Ovary (tissue), 10 donors: ENCODE results near the gene ATP2B3. TPM values are rescaled to one million over a fixed set of nuclear protein-coding genes. Genes with fewer than 3 reads are reported as not detected.

Source experiments
- DNase-seq, 5 donors: peaks; one replicate each; pipeline ENCODE4 v3.0.0-alpha.2; 2019 to 2020
- H3K27ac ChIP-seq, 2 donors: fragments of 200-600 bp; one replicate each; pipeline versions ENCODE4 v1.5.1 to v1.8.0; 2019 to 2022
- H3K27me3 ChIP-seq: fragments of 200-600 bp; one replicate; pipeline ENCODE4 v1.8.0; 2022
- H3K36me3 ChIP-seq: fragments of 200-600 bp; sonication (generic); one replicate; pipeline ENCODE4 v1.5.1; 2019
- H3K4me1 ChIP-seq: one replicate; pipeline ENCODE4 v1.8.1; 2013; ENCODE audit warnings: mild to moderate bottlenecking, moderate library complexity; ENCODE audit not compliant: insufficient read depth
- H3K4me3 ChIP-seq: fragments of 200-600 bp; sonication (generic); one replicate; pipeline ENCODE4 v1.5.1; 2017
- H3K9me3 ChIP-seq, 2 donors: fragments of 200-600 bp in 1 of 2; sonication (generic) in 1 of 2; one replicate each; pipeline versions ENCODE4 v1.5.1 to v1.8.1; 2013 to 2019; ENCODE audit warnings: mild to moderate bottlenecking in 1 of 2, moderate library complexity in 1 of 2
- EP300 ChIP-seq: sonication (generic); formaldehyde crosslinking; IDR thresholded peaks from one replicate; pipeline ENCODE4 v1.6.1; 2017; ENCODE audit warnings: antibody characterized with exemption
- POLR2A ChIP-seq: fragments of 450-650 bp; IDR thresholded peaks from one replicate; pipeline ENCODE4 v1.6.1; 2017; ENCODE audit warnings: antibody characterized with exemption, mild to moderate bottlenecking, moderate library complexity
- WGBS, 3 donors: extraction: QIAGEN DNeasy Blood & Tissue Kit in 1 of 3; methylation state at CpG; one replicate each; pipeline versions ENCODE4 v1.1.5 to v1.1.7; 2013 to 2017; 5-methylcytosine and 5-hydroxymethylcytosine counted together
- intact Hi-C, 4 donors: fragments of 100-400 bp; cut with DNase I; formaldehyde crosslinking; loops; one replicate each; pipeline versions ENCODE4 v1.11.0 to v1.15.1; 2022 to 2023
- long read RNA-seq, 3 donors: library from polyadenylated mRNA in 2 of 3; unstranded in 2 of 3; transcript quantifications; one replicate each; pipeline ENCODE4 v2.0.0 and lab custom pipeline, GENCODE V29; 2021 to 2026
- polyA plus RNA-seq, 2 donors: library from polyadenylated mRNA; stranded (reverse); fragments of 200-250 nt in 1 of 2; fragments of 350-450 nt in 1 of 2; fragmentation: Illumina TruSeq in 1 of 2; extraction: RNeasy Lipid Tissue Mini Kit (QIAGEN cat#74804) in 1 of 2; gene quantifications; one replicate each; pipeline ENCODE4 v1.2.3, GENCODE V29; 2013 to 2014
- total RNA-seq, 7 donors: library from RNA; depleted of rRNA in 2 of 7; stranded (reverse); fragments of >200 nt in 2 of 7; fragmentation: NEBNext Ultra II Directional in 3 of 7; extraction: Animal tissue kit (Norgen Biotek cat#: 25700) in 3 of 7; gene quantifications; one replicate each; pipeline versions ENCODE4 v1.1.0 to v1.2.4, GENCODE V29; 2016 to 2023
- TF ChIP-seq, protein P1 (sequence below), 3 donors: fragments of 450-650 bp in 2 of 3; fragments of 200-600 bp in 1 of 3; IDR thresholded peaks; one replicate each; pipeline versions ENCODE4 v1.5.1 to v1.8.0; 2016 to 2022; ENCODE audit warnings: antibody characterized with exemption in 3 of 3, mild to moderate bottlenecking in 1 of 3
- donor health status: DM: no; HTN: no; CAD: no; lungs with moderate emphysema.
- donor health status: DM: no; HTN: no; CAD: no.
- donor health status: Bipolar disorder and iron deficiency.
- donor health status: DM: yes; HTN: yes; CAD: no.
- donor health status: DM: no; HTN: no; CAD: no.
- donor health status: DM: yes; HTN: yes; CAD: no.

The ATP2B3 gene
- total RNA-seq, result 1 to 10 TPM in 1 of 7 donors, under 1 TPM in 2, not detected in 4; 0.23 to 1.6 (median 0.27) TPM
- under 1 TPM in 1 of 2 donors, not detected in 1; 0.01 TPM for polyA plus RNA-seq
- long read RNA-seq, donor 1, result 0 reads
- long read RNA-seq, donor 2, result 0 reads
- long read RNA-seq, donor 3, partial matches to known transcripts, result 0 of 1 reads
- long read RNA-seq, donor 3, other reads (novel, unspliced or antisense), result 1 of 1 reads

DNA sequence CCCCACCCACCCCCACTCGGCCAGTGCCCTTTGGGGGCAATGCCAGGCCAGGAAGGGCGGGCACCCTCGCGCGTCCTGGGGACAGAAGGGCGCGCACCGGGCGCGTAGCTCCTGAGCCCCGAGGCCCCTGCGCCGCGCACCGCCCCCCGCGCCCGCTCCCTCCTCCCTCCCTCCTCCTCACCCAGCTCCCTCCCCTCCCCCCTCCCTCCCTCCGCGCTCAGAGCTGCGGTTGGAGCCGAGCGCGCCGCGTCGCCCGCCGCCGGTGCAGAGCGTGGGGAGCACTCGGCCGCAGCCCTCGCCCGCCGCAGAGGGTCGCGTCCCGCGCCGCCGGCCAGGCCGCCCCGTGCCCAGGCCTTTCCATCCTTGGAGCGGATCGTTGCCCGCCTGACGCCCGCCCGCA is at the start of gene ATP2B3:
Gene ATP2B3 (plus strand): TSS at position 220 of the 400 bp plus-strand sequence. CDS start 18,606 bp downstream, outside the sequence.
- no peaks in the 10 kb centered on the region for H3K27me3 ChIP-seq
- no peaks in the 10 kb centered on the region for H3K9me3 ChIP-seq
- 23 to 31% (median 27%) methylated on average over 15 to 46 of the region's 50 CpGs for WGBS, 3 donors
- H3K36me3 ChIP-seq, result no peaks in the 10 kb centered on the region
- no peaks in the 10 kb centered on the region for H3K4me1 ChIP-seq
- no peak for DNase-seq
- TF ChIP-seq EP300, result no peak
- TF ChIP-seq, protein P1, sequence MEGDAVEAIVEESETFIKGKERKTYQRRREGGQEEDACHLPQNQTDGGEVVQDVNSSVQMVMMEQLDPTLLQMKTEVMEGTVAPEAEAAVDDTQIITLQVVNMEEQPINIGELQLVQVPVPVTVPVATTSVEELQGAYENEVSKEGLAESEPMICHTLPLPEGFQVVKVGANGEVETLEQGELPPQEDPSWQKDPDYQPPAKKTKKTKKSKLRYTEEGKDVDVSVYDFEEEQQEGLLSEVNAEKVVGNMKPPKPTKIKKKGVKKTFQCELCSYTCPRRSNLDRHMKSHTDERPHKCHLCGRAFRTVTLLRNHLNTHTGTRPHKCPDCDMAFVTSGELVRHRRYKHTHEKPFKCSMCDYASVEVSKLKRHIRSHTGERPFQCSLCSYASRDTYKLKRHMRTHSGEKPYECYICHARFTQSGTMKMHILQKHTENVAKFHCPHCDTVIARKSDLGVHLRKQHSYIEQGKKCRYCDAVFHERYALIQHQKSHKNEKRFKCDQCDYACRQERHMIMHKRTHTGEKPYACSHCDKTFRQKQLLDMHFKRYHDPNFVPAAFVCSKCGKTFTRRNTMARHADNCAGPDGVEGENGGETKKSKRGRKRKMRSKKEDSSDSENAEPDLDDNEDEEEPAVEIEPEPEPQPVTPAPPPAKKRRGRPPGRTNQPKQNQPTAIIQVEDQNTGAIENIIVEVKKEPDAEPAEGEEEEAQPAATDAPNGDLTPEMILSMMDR (IDR thresholded peaks at IDR 0.05), result no peak
- no peak for TF ChIP-seq POLR2A
- intact Hi-C loops, result no loop called here
- no peak within 1 kb of the TSS for H3K4me3 ChIP-seq
- no peak within 1 kb of the TSS for H3K27ac ChIP-seq

DNA sequence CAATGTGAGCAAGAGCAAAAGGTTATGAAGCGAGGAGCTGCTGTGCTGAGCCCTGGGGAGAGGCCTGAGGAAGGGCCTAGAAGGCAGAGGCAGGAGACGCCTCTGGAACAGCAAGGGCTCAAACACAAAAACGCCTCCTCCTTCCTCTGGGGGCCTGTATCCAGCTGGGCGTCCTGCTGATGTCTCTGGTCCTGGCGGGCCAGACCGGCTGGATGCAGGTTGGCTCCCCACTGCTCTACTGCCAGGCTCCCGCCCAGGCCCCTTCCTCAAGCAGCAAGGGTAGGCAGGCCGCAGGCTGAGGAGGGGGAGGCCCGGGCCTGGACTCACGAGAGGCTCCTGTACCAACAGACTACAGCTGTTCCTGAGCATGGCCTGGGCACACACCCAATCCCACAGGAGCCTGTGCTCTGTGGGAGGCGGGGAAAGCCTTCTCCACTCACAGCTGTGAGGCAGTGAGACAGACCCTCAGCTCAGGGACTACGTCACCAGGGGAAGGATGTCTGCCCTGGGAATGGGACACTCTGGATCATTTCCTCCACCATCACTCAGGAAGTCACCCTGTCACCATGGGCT is 49.3 kb upstream of the ATP2B3 start:
- Histone ChIP-seq H3K9me3 (no peaks in the 10 kb centered on the region), H3K4me1 (peaks cover 4% of the 10 kb centered on the region), H3K27me3 (no peaks in the 10 kb centered on the region), H3K4me3 (no peak overlapping the region), H3K27ac (no peak overlapping the region), H3K36me3 (no peaks in the 10 kb centered on the region)
- 40 to 51% (median 51%) methylated on average over 11 to 12 of the region's 12 CpGs for WGBS, 3 donors
- no peak for TF ChIP-seq POLR2A
- TF ChIP-seq, protein P1 (IDR thresholded peaks at IDR 0.05), result no peak
- TF ChIP-seq EP300, result no peak
- intact Hi-C loops, result no loop called here
- DNase-seq, result no peak

DNA sequence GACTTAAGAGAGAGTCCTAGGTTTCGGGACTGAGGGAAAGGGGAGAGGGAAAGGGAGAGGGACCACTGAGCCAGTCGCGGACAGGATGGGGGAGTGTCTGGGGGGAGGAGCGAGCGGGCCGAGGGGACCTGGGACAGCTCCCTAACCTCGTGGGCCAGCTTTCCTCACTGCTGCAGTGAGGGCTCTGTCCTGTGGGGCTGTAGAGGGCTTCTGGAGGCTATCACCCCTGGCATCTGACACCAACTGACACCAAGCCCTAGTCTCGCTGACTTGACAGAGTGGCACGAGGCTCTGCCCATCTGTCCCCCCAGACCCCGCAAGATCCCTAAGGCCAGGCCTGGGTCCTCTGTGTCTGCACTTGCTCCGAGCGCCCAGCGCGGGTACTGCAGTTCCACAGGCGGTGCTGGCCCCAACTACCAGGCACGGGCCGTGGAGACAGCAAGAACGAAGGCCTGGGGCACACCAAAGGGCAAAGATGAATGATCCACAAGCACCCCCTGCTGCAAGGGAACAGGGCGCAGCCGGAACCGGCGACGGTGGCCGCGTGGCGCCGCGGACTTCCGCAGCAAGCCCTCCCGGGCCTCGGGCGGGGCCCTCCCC is 47.5 kb upstream of the ATP2B3 start:
- TF ChIP-seq POLR2A, result no peak
- TF ChIP-seq, protein P1 (IDR thresholded peaks at IDR 0.05), result peak in 1 of 3 donors; percentile 16
- intact Hi-C loops, result no loop called here
- no peaks in the 10 kb centered on the region for H3K27me3 ChIP-seq
- no peaks in the 10 kb centered on the region for H3K9me3 ChIP-seq
- H3K4me3 ChIP-seq, result peak overlapping the region; percentile 69
- peak in 1 of 5 donors; percentile 33 for DNase-seq
- H3K27ac ChIP-seq, result no peak overlapping the region
- peaks cover 4% of the 10 kb centered on the region for H3K4me1 ChIP-seq
- 23 to 39% (median 30%) methylated on average over 26 to 32 of the region's 32 CpGs for WGBS, 3 donors
- H3K36me3 ChIP-seq, result no peaks in the 10 kb centered on the region

DNA sequence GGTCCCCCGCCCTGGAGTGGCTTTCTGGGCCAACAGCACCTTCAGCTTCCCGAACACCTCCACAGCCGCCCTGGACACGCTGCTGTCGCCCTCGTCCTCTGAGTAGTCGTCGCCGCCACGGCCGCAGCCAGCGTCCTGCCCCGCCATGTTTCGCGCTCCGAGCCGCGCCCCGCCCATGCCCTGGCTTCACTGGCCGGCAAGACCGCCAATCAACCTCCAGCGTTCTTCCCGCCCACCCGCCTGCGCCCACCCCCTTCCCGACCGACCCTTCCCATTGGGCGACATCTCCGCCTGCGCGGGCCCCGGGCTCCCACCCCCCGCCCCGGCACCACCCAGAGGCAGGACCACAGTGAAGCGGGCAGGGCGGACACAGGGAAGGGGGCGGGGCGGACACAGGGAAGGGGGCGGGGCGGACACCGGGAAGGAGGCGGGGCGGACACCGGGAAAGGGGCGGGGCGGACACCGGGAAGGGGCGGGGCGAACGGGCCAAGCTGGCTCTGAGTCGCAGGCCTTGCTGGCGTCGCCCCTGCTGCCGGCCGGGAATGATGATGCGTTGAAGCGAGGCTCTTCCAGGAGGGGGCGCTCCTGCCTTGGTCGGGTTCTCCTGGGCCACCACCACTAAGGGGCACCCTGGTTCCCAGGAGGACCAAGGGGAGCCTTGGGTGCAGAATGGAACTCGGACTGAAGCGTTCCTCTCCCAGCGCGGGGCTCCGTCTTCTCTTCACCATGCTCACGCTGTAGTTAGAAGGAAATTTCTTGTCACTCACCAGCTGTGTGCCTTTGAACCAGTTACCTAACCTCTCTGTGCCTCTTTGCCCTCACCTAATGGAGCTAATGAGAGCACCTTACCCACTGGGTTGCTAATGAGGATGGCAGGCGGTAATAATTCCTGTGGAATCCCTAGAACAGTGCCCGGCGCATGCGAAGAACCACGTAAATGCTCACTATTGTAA is 46.8 kb upstream of the ATP2B3 start, which contains the start of gene HAUS7:
Gene HAUS7 (minus strand): TSS at position 166 of the 953 bp plus-strand sequence. CDS start 19 bp downstream, at position 147.
- Histone ChIP-seq H3K9me3 (no peaks in the 10 kb centered on the region), H3K36me3 (no peaks in the 10 kb centered on the region), H3K4me3 (peak within 1 kb of the TSS; percentile 69), H3K27ac (peak within 1 kb of the TSS in 1 of 2 donors; percentile 57), H3K4me1 (peaks cover 4% of the 10 kb centered on the region), H3K27me3 (no peaks in the 10 kb centered on the region)
- DNase-seq, result peak; percentile 83 to 92 (median 92)
- WGBS, 3 donors, result 28 to 48% (median 47%) methylated on average over 63 to 70 of the region's 70 CpGs
- intact Hi-C loops, result no loop called here
- TF ChIP-seq EP300 (no peak), POLR2A (peak; percentile 51)
- TF ChIP-seq, protein P1 (IDR thresholded peaks at IDR 0.05), result peak; percentile 49 to 66 (median 49)
